ENCODE measurements around the gene RALBP1. TPM values are rescaled to one million over a fixed set of nuclear protein-coding genes. Genes with fewer than 3 reads are reported as not detected.

Gene RALBP1
- polyA plus RNA-seq, 1 donor from 2014 or later, result 30.0 TPM

- H2AFZ ChIP-seq (ENCODE audit: low read depth, low read length), result no peak overlapping the region
- no peak overlapping the region for H3K4me3 ChIP-seq (ENCODE audit: low read length)
- TF ChIP-seq POLR2AphosphoS5 (IDR thresholded peaks at IDR 0.05) (no peak), SMC3 (conservative IDR thresholded peaks at IDR 0.05; ENCODE audit: poor library complexity) (no peak), TAF1 (IDR thresholded peaks at IDR 0.05; ENCODE audit: low read depth) (no peak), EZH2 (IDR thresholded peaks at IDR 0.05; ENCODE audit: borderline replicate concordance, insufficient read depth, low read length, poor library complexity, severe bottlenecking) (no peak), MXI1 (conservative IDR thresholded peaks at IDR 0.05; ENCODE audit: poor library complexity, severe bottlenecking) (no peak), EP300 (conservative IDR thresholded peaks at IDR 0.05; ENCODE audit: poor library complexity, severe bottlenecking) (no peak)
- TF ChIP-seq, protein P1, sequence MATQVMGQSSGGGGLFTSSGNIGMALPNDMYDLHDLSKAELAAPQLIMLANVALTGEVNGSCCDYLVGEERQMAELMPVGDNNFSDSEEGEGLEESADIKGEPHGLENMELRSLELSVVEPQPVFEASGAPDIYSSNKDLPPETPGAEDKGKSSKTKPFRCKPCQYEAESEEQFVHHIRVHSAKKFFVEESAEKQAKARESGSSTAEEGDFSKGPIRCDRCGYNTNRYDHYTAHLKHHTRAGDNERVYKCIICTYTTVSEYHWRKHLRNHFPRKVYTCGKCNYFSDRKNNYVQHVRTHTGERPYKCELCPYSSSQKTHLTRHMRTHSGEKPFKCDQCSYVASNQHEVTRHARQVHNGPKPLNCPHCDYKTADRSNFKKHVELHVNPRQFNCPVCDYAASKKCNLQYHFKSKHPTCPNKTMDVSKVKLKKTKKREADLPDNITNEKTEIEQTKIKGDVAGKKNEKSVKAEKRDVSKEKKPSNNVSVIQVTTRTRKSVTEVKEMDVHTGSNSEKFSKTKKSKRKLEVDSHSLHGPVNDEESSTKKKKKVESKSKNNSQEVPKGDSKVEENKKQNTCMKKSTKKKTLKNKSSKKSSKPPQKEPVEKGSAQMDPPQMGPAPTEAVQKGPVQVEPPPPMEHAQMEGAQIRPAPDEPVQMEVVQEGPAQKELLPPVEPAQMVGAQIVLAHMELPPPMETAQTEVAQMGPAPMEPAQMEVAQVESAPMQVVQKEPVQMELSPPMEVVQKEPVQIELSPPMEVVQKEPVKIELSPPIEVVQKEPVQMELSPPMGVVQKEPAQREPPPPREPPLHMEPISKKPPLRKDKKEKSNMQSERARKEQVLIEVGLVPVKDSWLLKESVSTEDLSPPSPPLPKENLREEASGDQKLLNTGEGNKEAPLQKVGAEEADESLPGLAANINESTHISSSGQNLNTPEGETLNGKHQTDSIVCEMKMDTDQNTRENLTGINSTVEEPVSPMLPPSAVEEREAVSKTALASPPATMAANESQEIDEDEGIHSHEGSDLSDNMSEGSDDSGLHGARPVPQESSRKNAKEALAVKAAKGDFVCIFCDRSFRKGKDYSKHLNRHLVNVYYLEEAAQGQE (IDR thresholded peaks at IDR 0.05; ENCODE audit: borderline replicate concordance), result no peak
- H3K9me3 ChIP-seq (ENCODE audit: low read length), result no peaks in the 10 kb centered on the region
- no peaks in the 10 kb centered on the region for H3K79me2 ChIP-seq (replicated peaks; ENCODE audit: insufficient read depth, low read length)
- H3K4me2 ChIP-seq (ENCODE audit: low read length), result no peak overlapping the region
- H3K9me2 ChIP-seq (ENCODE audit: insufficient read depth, low read length), result no peaks in the 10 kb centered on the region
- no peaks in the 10 kb centered on the region for H3K27me3 ChIP-seq (ENCODE audit: insufficient read depth, low read depth, low read length)
- no peak overlapping the region for H3K9ac ChIP-seq (ENCODE audit: low read length)
- H4K20me1 ChIP-seq (ENCODE audit: insufficient read depth), result no peaks in the 10 kb centered on the region
- H3F3A ChIP-seq (ENCODE audit: insufficient read depth, low read length, poor library complexity, severe bottlenecking), result no peaks in the 10 kb centered on the region
- H3K27ac ChIP-seq (ENCODE audit: low read length), result no peak overlapping the region
- H3K36me3 ChIP-seq (ENCODE audit: insufficient read depth, low read length), result peaks cover under 1% of the 10 kb centered on the region
Measured at GRCh38 chr18:9561759-9562158, 86.4 kb downstream of the RALBP1 start.

GRCh38 chr18:9562584-9562983 is 87.3 kb downstream of the RALBP1 start:
- Histone ChIP-seq H3K9ac (ENCODE audit: low read length) (no peak overlapping the region), H3F3A (ENCODE audit: insufficient read depth, low read length, poor library complexity, severe bottlenecking) (no peaks in the 10 kb centered on the region), H3K4me2 (ENCODE audit: low read length) (no peak overlapping the region), H3K36me3 (ENCODE audit: insufficient read depth, low read length) (no peaks in the 10 kb centered on the region), H3K27me3 (ENCODE audit: insufficient read depth, low read depth, low read length) (no peaks in the 10 kb centered on the region), H3K9me3 (ENCODE audit: low read length) (no peaks in the 10 kb centered on the region), H3K79me2 (replicated peaks; ENCODE audit: insufficient read depth, low read length) (no peaks in the 10 kb centered on the region), H3K27ac (ENCODE audit: low read length) (no peak overlapping the region), H4K20me1 (ENCODE audit: insufficient read depth) (no peaks in the 10 kb centered on the region), H2AFZ (ENCODE audit: low read depth, low read length) (no peak overlapping the region), H3K4me3 (ENCODE audit: low read length) (no peak overlapping the region), H3K9me2 (ENCODE audit: insufficient read depth, low read length) (no peaks in the 10 kb centered on the region)
- TF ChIP-seq CTCF (IDR thresholded peaks at IDR 0.05; ENCODE audit: poor library complexity, severe bottlenecking) (no peak), EZH2 (IDR thresholded peaks at IDR 0.05; ENCODE audit: borderline replicate concordance, insufficient read depth, low read length, poor library complexity, severe bottlenecking) (no peak), EP300 (conservative IDR thresholded peaks at IDR 0.05; ENCODE audit: poor library complexity, severe bottlenecking) (no peak), RAD21 (conservative IDR thresholded peaks at IDR 0.05) (no peak)
- TF ChIP-seq, protein P1 (IDR thresholded peaks at IDR 0.05; ENCODE audit: borderline replicate concordance), result no peak
